GM12873 (cell line): ENCODE results near the gene HTT-AS.

Experiments used
- TF ChIP-seq, protein P1 (sequence below): IDR thresholded peaks from 2 replicates; pipeline ENCODE4 v1.5.1; 2012; ENCODE audit warnings: low read depth, mild to moderate bottlenecking, moderate library complexity, low read length, control low read depth; ENCODE audit not compliant: insufficient read depth; ENCODE audit errors: missing control alignments

The HTT-AS gene

DNA sequence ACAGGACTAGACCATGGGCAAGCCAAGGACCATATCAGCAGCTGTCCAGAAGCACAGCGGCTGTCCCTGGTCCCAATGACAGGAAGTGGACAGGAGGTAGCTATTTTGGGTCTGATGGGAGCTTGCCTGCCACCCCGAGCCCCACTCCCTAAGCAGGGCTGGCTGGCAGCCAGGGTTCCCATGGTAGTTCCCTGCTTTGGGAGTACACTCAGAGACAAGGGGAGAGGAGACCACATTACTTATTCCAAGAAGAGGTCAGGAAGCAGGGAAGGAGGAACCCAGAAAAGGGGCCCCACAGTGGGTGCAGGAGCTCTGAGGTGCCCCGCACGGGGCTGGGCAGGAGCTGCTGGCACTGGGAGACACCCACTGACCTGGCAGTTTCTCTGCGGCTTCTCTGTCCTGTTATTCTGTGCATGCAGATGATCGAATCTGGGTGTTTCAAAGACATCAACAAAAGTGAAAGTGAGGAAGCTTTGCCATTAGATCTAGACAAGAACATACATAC lies 36.3 kb downstream of the HTT-AS start:
- TF ChIP-seq, protein P1, sequence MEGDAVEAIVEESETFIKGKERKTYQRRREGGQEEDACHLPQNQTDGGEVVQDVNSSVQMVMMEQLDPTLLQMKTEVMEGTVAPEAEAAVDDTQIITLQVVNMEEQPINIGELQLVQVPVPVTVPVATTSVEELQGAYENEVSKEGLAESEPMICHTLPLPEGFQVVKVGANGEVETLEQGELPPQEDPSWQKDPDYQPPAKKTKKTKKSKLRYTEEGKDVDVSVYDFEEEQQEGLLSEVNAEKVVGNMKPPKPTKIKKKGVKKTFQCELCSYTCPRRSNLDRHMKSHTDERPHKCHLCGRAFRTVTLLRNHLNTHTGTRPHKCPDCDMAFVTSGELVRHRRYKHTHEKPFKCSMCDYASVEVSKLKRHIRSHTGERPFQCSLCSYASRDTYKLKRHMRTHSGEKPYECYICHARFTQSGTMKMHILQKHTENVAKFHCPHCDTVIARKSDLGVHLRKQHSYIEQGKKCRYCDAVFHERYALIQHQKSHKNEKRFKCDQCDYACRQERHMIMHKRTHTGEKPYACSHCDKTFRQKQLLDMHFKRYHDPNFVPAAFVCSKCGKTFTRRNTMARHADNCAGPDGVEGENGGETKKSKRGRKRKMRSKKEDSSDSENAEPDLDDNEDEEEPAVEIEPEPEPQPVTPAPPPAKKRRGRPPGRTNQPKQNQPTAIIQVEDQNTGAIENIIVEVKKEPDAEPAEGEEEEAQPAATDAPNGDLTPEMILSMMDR, result no peak

DNA sequence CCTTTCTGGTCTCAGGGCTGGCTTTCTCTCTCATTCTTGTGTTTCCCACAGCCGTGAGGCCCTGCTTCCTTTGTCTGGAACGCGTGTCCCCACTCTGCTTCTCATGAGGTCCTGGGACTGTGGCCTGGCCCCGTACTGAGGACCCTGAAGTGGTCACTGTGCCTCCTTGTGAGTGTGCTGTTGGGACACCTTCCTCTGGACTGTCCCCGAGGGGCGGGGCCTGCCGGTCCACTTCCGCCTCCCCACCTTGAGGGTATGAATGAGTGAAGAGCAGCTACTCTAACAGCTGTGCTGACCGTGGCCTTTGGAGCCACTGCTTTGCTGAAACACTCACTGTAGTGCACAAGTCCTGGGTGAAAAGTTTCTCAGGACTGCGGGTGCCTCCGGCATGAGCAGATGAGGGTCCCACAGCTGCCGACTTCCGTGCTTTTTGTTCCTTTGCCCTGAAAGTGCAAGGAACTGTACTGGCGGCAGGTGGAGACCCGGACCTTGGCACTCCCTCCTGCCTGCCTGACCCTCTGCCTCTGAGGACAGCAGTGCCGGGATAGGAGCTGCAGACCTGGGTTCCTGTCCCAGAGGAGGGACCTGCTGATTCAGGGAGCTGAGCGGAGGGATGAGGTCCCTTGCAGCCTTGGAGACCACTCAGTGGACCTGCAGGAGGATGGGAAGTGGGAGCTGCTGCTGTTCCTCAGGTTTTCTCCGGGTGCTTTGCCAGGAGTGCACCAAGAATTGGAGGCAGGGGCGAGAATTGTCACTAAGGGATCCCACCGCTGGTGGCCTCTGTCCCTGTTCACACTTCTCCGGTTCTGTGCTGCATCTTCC lies 38.0 kb downstream of the HTT-AS start:
- TF ChIP-seq, protein P1, result no peak

DNA sequence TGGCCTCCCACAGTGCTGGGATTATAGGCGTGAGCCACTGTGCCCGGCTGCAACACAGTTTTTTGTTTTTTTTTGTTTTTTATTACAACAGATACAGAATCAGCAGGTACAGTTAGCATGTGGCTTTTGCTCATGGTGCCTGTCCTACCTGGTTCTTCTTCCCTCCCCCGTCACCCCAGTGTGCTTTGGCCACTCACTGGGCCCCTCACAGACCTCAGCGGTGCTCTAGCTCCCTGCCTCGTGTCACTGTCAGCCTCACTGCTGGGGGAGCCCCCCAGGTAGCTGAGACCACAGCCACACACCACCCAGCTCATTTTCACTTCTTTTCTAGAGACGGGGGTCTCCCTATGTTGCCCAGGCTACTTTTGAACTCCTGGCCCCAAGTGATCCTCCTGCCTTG lies 38.7 kb downstream of the HTT-AS start:
- TF ChIP-seq, protein P1, result no peak

DNA sequence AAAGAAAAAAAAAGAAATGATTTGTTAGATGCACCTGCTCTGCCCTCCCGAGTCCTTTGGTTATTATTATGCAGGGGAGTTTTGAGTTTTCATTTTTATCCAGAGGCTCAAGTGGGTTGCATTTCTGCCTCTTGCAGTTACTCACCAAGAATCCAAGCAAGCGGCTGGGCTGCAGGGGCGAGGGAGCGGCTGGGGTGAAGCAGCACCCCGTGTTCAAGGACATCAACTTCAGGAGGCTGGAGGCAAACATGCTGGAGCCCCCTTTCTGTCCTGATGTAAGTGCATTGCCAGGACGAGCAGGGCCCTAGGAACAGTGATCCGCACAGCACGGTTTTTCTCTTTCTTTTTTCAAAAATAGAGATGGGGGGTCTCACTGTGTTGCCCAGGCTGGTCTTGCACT lies 39.1 kb downstream of the HTT-AS start:
- TF ChIP-seq, protein P1, result no peak

DNA sequence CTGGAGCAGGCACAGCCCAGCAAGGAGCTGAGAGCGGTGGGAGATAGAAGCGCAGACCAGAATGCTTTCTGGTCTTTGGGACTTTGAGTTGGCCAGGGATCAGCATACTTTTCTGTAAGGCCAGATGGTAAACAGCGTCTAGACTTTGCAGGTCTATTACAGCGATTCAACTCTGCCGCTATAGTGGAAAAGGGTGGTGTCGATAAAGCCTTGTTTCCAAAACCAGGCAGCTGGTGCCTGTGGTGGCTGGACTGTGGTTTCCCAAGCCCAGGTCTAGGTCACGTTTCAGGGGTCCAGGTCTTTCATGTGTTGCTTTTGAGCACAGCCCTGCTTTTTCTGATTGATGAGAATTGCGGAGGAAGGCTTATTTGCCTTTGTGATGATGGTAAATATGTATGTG lies 40.1 kb downstream of the HTT-AS start:
- TF ChIP-seq, protein P1, result no peak

DNA sequence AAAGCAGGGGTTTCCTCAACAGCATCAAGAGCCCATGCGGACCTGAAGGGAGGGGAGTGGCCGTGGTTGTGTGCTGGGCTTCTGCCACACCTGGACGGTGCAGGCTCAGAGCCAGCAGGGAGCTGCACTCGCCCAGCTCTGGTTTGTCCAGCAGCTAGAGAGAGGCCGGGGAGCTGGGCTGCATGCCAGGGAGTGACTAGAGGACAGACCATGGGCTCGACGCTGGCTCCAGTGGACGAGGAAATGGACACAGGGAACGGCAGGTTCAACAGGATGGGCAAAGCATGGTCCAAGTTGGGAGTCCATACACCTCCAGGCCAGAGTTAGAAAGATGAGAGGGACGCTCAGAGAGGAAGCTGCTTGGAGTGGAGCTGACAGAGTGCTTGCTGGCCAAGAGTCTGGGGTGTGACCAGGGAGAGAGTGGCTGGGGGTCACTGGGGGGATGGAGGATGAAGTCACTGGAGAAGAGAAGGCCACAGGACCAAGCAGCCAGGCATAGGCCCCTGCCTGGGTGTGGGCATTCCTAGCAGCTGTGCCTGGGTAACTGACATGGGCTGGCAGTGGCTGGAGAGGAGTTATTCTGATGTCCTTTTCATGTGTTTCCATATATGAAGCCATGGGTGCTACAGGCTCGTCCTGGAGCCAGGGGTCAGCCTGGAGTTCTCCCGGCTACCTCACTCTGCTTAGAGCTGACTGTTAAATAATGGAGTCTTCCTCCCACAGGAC lies 42.8 kb downstream of the HTT-AS start:
- TF ChIP-seq, protein P1, result no peak

DNA sequence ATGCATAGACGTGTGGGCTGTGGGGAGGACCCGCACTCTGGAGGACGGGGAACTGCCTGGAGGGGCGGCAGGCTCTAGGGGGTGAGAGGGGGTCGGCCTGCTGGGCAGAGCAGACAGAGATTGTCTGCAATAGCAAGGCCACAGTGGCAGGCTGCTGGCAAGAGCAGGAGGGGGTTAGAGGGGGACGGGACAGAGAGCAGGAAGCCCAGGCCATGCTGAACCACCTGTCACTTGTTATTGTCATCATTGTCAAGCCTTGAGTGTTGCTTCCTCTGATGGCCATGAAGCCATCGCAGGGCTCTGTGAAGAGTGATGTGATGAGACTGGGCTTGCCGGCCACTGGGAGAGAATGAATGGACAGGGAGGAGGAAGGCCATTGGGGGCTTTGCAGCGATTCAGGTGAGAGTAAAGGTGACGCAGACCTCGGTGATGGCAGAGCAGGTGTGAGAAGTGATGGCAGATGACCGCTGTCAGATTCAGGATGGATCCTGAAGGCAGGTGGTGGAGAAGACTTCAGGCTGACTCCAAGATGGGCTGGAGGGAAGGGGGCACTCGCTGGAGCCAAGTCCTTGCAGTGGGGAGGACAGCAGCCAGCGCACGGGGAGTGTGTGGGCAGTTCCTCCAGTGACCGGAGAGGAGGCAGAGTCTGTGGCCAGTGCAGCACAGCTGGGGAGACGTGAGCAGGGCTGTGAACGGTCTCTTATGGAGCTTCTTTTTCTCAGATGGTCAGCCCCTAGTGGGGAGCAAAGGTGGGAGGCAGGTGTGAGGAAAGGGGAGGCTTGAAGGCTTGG lies 43.6 kb downstream of the HTT-AS start:
- TF ChIP-seq, protein P1, result no peak
